ENCODE results near the gene XIRP1.

GRCh38 chr3:39191111-39191510 is 1.3 kb downstream of the XIRP1 start:
- TF ChIP-seq CTCF (IDR thresholded peaks at IDR 0.05) (no peak), POLR2A (IDR thresholded peaks at IDR 0.05) (no peak), EP300 (IDR thresholded peaks at IDR 0.05; ENCODE audit: low read depth) (no peak)
